IMR-90 (cell line): ENCODE measurements around the gene PLCB3. TPM values are rescaled to one million over a fixed set of nuclear protein-coding genes. Genes with fewer than 3 reads are reported as not detected.

ENCODE experiments used
- ATAC-seq: fragments of 200-7000 bp; cut with Tn5 transposase; 2 replicates; pipeline ENCODE4 v1.9.1; 2020; ENCODE audit warnings: low read depth, mild to moderate bottlenecking, moderate library complexity
- BruUV-seq: library from RNA; stranded (reverse); fragments of 400-500 nt; replicated peaks from 2 replicates; lab custom pipeline; 2021; lab: Mats Ljungman, UMichigan
- CTCF ChIA-PET: fragments of 300-600 bp; formaldehyde crosslinking; extraction: SDS; loops from one replicate; lab custom pipeline; 2021; ENCODE audit warnings: antibody characterized with exemption; lab: Yijun Ruan, JAX
- POLR2A ChIA-PET: fragments of 300-600 bp; sonication (Branson Sonifier 250); formaldehyde crosslinking; loops from one replicate; lab custom pipeline; 2022; ENCODE audit warnings: antibody characterized with exemption; ENCODE audit not compliant: unreplicated experiment; lab: Charles Lee
- DNase-seq: peaks from one replicate; pipeline ENCODE4 v3.0.0; 2013
- H2AFZ ChIP-seq: replicated peaks from 2 replicates; pipeline ENCODE3; 2013; ENCODE audit warnings: low read length, mild to moderate bottlenecking; ENCODE audit not compliant: poor library complexity
- H2AK5ac ChIP-seq: 2 replicates; pipeline ENCODE4 v1.6.1; 2013; ENCODE audit warnings: low read depth, low read length, inconsistent platforms
- H2AK9ac ChIP-seq: replicated peaks from 2 replicates; pipeline ENCODE3; 2013; ENCODE audit warnings: mild to moderate bottlenecking, low read depth, low read length, moderate library complexity; ENCODE audit not compliant: poor library complexity
- H2BK120ac ChIP-seq: 2 replicates; pipeline ENCODE4 v1.6.1; 2013; ENCODE audit warnings: low read depth, low read length, inconsistent platforms
- H2BK15ac ChIP-seq: 3 replicates; pipeline ENCODE4 v1.6.1; 2013; ENCODE audit warnings: low read depth, low read length, inconsistent platforms
- H2BK20ac ChIP-seq: 2 replicates; pipeline ENCODE4 v1.6.1; 2013; ENCODE audit warnings: low read depth, mild to moderate bottlenecking, inconsistent platforms, low read length, moderate library complexity
- H2BK5ac ChIP-seq: 2 replicates; pipeline ENCODE4 v1.6.1; 2013; ENCODE audit warnings: mild to moderate bottlenecking, low read depth, low read length, inconsistent platforms; ENCODE audit not compliant: poor library complexity, severe bottlenecking
- H3K14ac ChIP-seq: replicated peaks from 2 replicates; pipeline ENCODE4 v1.6.1; 2013; ENCODE audit warnings: low read depth, low read length, inconsistent platforms
- H3K18ac ChIP-seq: 2 replicates; pipeline ENCODE4 v1.6.1; 2013; ENCODE audit warnings: low read depth, low read length, control low read depth
- H3K23ac ChIP-seq: 2 replicates; pipeline ENCODE4 v1.6.1; 2013; ENCODE audit warnings: low read depth, low read length, inconsistent platforms
- H3K27ac ChIP-seq: 2 replicates; pipeline ENCODE4 v1.5.1; 2013; ENCODE audit warnings: mild to moderate bottlenecking, control low read depth, low read length; ENCODE audit not compliant: insufficient read depth
- H3K27me3 ChIP-seq: 2 replicates; pipeline ENCODE4 v1.6.1; 2013; ENCODE audit warnings: low read length; ENCODE audit not compliant: control insufficient read depth, insufficient read depth
- H3K36me3 ChIP-seq: 2 replicates; pipeline ENCODE4 v1.6.1; 2013; ENCODE audit warnings: low read length, mixed read lengths; ENCODE audit not compliant: control insufficient read depth, insufficient read depth
- H3K4ac ChIP-seq: 2 replicates; pipeline ENCODE4 v1.6.1; 2013; ENCODE audit warnings: low read depth, low read length, inconsistent platforms
- H3K4me1 ChIP-seq: 2 replicates; pipeline ENCODE4 v1.6.1; 2013; ENCODE audit warnings: low read length, mixed read lengths; ENCODE audit not compliant: control insufficient read depth, insufficient read depth
- H3K4me2 ChIP-seq: 2 replicates; pipeline ENCODE4 v1.6.1; 2013; ENCODE audit warnings: low read depth, mild to moderate bottlenecking, control low read depth, low read length, moderate library complexity
- H3K4me3 ChIP-seq: 2 replicates; pipeline ENCODE4 v1.5.1; 2013; ENCODE audit warnings: low read depth, mild to moderate bottlenecking, control low read depth, low read length, moderate library complexity; ENCODE audit not compliant: insufficient read depth
- H3K56ac ChIP-seq: 2 replicates; pipeline ENCODE4 v1.6.1; 2013; ENCODE audit warnings: low read length, inconsistent platforms; ENCODE audit not compliant: insufficient read depth; ENCODE audit errors: extremely low read depth
- H3K79me1 ChIP-seq, 2 experiments: 2 replicates each; pipeline ENCODE4 v1.6.1; 2013; ENCODE audit warnings: low read length in 2 of 2, inconsistent platforms in 1 of 2, low read depth in 1 of 2
- H3K9ac ChIP-seq: 2 replicates; pipeline ENCODE4 v1.6.1; 2013; ENCODE audit warnings: low read depth, low read length, control low read depth
- H3K9me1 ChIP-seq: 2 replicates; pipeline ENCODE4 v1.6.1; 2013; ENCODE audit warnings: low read length, inconsistent platforms; ENCODE audit not compliant: insufficient read depth
- H3K9me3 ChIP-seq: 2 replicates; pipeline ENCODE4 v1.6.1; 2013; ENCODE audit warnings: low read length; ENCODE audit not compliant: control insufficient read depth, insufficient read depth
- H4K20me1 ChIP-seq: 2 replicates; pipeline ENCODE4 v1.6.1; 2013; ENCODE audit warnings: low read length, inconsistent platforms; ENCODE audit not compliant: insufficient read depth
- H4K5ac ChIP-seq: 2 replicates; pipeline ENCODE4 v1.6.1; 2013; ENCODE audit warnings: mild to moderate bottlenecking, low read depth, low read length, control low read depth
- H4K8ac ChIP-seq, 2 experiments: 2 replicates each; pipeline ENCODE4 v1.6.1; 2013; ENCODE audit warnings: low read depth in 2 of 2, low read length in 2 of 2, control low read depth in 1 of 2, inconsistent platforms in 1 of 2
- H4K91ac ChIP-seq: 2 replicates; pipeline ENCODE4 v1.6.1; 2013; ENCODE audit warnings: low read depth, low read length, inconsistent platforms; ENCODE audit not compliant: insufficient read depth
- BHLHE40 ChIP-seq: fragments of 150-350 bp; IDR thresholded peaks from 2 replicates; pipeline ENCODE4 v1.6.1; 2016; ENCODE audit warnings: mild to moderate bottlenecking, low read depth, low read length
- CEBPB ChIP-seq: IDR thresholded peaks from 2 replicates; pipeline ENCODE4 v1.6.1; 2012; ENCODE audit warnings: low read depth, low read length, improper control_type of control experiment
- FOS ChIP-seq: fragments of 150-350 bp; IDR thresholded peaks from 2 replicates; pipeline ENCODE4 v1.6.1; 2016; ENCODE audit warnings: low read depth, low read length
- MAFK ChIP-seq: IDR thresholded peaks from 2 replicates; pipeline ENCODE4 v1.6.1; 2012; ENCODE audit warnings: low read depth, low read length, improper control_type of control experiment
- MAZ ChIP-seq: IDR thresholded peaks from 2 replicates; pipeline ENCODE4 v1.6.1; 2012; ENCODE audit warnings: low read depth, mild to moderate bottlenecking, low read length, improper control_type of control experiment, moderate library complexity, borderline replicate concordance
- NFE2L2 ChIP-seq: fragments of 150-350 bp; IDR thresholded peaks from 2 replicates; pipeline ENCODE4 v1.6.1; 2016; ENCODE audit warnings: low read depth, mild to moderate bottlenecking, low read length
- RAD21 ChIP-seq: IDR thresholded peaks from 2 replicates; pipeline ENCODE4 v1.6.1; 2012; ENCODE audit warnings: low read length, improper control_type of control experiment
- SMC3 ChIP-seq: fragments of 150-350 bp; IDR thresholded peaks from 2 replicates; pipeline ENCODE4 v1.6.1; 2016; ENCODE audit warnings: low read depth, mild to moderate bottlenecking, antibody characterized with exemption, low read length, moderate library complexity
- WGBS, 2 experiments: methylation state at CpG; one replicate each; pipeline versions ENCODE4 v1.1.5 to v1.1.7; 2013; ENCODE audit warnings: missing lambda C conversion rate in 2 of 2; ENCODE audit not compliant: insufficient read length in 1 of 2; ENCODE audit errors: extremely low coverage in 2 of 2; 5-methylcytosine and 5-hydroxymethylcytosine counted together
- dilution Hi-C: fragments of 300-500 bp; cut with HindIII; formaldehyde crosslinking; loops from one replicate; pipeline ENCODE4 v1.14.3; 2018; ENCODE audit warnings: low sequenced_read_pairs; ENCODE audit not compliant: unreplicated experiment
- in situ Hi-C: fragments of 300-500 bp; cut with MboI; formaldehyde crosslinking; loops from 3 replicates; pipeline ENCODE4 v1.14.3; 2019; ENCODE audit warnings: low sequenced_read_pairs, inconsistent platforms, mixed read lengths
- intact Hi-C: fragments of 100-400 bp; cut with micrococcal nuclease; formaldehyde crosslinking; loops from 2 replicates; pipeline ENCODE4 v1.10.0; 2022
- polyA plus RNA-seq, 3 experiments: library from polyadenylated mRNA; depleted of rRNA; stranded (reverse); fragments of >200 nt; gene quantifications; 2 replicates each; pipeline ENCODE4 v1.2.3, GENCODE V29; 2012; ENCODE audit warnings: low replicate concordance in 1 of 3
- total RNA-seq: library from RNA; depleted of rRNA; stranded (reverse); fragments of >200 nt; gene quantifications from 2 replicates; pipeline ENCODE4 v1.2.3, GENCODE V29; 2012
- TF ChIP-seq, protein P1 (sequence below): conservative IDR thresholded peaks from 2 replicates; pipeline ENCODE4 v1.5.1; 2012; ENCODE audit warnings: mild to moderate bottlenecking, low read depth, low read length, improper control_type of control experiment
- TF ChIP-seq, protein P2 (sequence below): fragments of 150-350 bp; IDR thresholded peaks from 2 replicates; pipeline ENCODE4 v1.6.1; 2016; ENCODE audit warnings: low read depth, mild to moderate bottlenecking, low read length, moderate library complexity, borderline replicate concordance

The PLCB3 gene
- total and polyA plus RNA-seq, 2 of the 4 experiments (the other 2 are of a cell fraction), result 23.9 to 24.9 TPM

DNA sequence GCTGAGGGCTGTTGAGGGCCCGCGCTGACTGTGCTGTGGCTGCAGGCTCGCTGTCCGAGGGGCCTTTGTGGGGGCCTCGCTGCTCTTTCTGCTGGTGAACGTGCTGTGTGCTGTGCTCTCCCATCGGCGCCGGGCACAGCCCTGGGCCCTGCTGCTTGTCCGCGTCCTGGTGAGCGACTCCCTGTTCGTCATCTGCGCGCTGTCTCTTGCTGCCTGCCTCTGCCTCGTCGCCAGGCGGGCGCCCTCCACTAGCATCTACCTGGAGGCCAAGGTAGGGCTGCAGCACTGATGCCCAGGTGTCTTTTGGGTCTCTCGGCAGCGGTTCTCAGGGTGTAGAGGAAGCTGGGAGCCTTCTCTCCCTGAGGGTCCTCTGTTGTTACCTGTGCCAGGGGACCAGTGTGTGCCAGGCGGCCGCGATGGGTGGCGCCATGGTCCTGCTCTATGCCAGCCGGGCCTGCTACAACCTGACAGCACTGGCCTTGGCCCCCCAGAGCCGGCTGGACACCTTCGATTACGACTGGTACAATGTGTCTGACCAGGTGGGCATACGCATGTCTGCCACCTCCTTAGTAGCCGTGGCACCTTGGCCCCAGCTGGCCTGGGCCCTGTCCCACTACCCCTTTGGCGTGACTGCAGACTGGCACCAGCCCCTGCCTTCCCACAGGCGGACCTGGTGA is 36.5 kb downstream of the PLCB3 start:
- intact Hi-C loops, result no loop called here
- CTCF ChIA-PET, result interaction anchor here (0.6 kb wide), 1 partner anchor 30 kb away, joined by 3 read pairs; the partner anchor contains the start of gene PRDX5
- no TSS peak for BruUV-seq

More for the DNA sequence above, 36.5 kb downstream of the PLCB3 start:
- Histone ChIP-seq H3K9ac (no peak overlapping the region), H2AK5ac (no peak overlapping the region), H3K4me1 (peaks cover 11% of the 10 kb centered on the region), H4K5ac (no peak overlapping the region), H3K36me3 (no peaks in the 10 kb centered on the region; the same call in 1 of the 2 replicates), H4K8ac (no peak overlapping the region), H2AFZ (no peak overlapping the region), H3K4me2 (no peak overlapping the region), H2BK120ac (no peak overlapping the region), H2BK15ac (no peak overlapping the region), H3K18ac (no peak overlapping the region), H3K23ac (no peak overlapping the region), H3K9me1 (peaks cover 5% of the 10 kb centered on the region; the same call in 1 of the 2 replicates), H3K4ac (no peak overlapping the region), H2AK9ac (peak overlapping the region; percentile 28), H2BK20ac (no peak overlapping the region), H4K20me1 (peaks cover 5% of the 10 kb centered on the region; the same call in 1 of the 2 replicates), H3K9me3 (no peaks in the 10 kb centered on the region), H3K79me1 (peaks cover 15 to 30% of the 10 kb centered on the region in 2 experiments), H4K91ac (no peak overlapping the region), H3K4me3 (no peak overlapping the region), H2BK5ac (no peak overlapping the region), H3K14ac (no peak overlapping the region), H3K27me3 (peaks cover 28% of the 10 kb centered on the region), H3K27ac (no peak overlapping the region), H3K56ac (no peak overlapping the region)
- no peak for ATAC-seq
- dilution Hi-C loops, result no loop called here
- no peak for DNase-seq
- in situ Hi-C loops, result no loop called here
- TF ChIP-seq, protein P1, sequence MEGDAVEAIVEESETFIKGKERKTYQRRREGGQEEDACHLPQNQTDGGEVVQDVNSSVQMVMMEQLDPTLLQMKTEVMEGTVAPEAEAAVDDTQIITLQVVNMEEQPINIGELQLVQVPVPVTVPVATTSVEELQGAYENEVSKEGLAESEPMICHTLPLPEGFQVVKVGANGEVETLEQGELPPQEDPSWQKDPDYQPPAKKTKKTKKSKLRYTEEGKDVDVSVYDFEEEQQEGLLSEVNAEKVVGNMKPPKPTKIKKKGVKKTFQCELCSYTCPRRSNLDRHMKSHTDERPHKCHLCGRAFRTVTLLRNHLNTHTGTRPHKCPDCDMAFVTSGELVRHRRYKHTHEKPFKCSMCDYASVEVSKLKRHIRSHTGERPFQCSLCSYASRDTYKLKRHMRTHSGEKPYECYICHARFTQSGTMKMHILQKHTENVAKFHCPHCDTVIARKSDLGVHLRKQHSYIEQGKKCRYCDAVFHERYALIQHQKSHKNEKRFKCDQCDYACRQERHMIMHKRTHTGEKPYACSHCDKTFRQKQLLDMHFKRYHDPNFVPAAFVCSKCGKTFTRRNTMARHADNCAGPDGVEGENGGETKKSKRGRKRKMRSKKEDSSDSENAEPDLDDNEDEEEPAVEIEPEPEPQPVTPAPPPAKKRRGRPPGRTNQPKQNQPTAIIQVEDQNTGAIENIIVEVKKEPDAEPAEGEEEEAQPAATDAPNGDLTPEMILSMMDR, result no peak
- no peak for TF ChIP-seq NFE2L2
- TF ChIP-seq SMC3, result no peak
- TF ChIP-seq FOS, result no peak
- TF ChIP-seq, protein P2, sequence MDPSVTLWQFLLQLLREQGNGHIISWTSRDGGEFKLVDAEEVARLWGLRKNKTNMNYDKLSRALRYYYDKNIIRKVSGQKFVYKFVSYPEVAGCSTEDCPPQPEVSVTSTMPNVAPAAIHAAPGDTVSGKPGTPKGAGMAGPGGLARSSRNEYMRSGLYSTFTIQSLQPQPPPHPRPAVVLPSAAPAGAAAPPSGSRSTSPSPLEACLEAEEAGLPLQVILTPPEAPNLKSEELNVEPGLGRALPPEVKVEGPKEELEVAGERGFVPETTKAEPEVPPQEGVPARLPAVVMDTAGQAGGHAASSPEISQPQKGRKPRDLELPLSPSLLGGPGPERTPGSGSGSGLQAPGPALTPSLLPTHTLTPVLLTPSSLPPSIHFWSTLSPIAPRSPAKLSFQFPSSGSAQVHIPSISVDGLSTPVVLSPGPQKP, result no peak
- no peak for TF ChIP-seq MAFK
- no peak for TF ChIP-seq RAD21
- no peak for TF ChIP-seq BHLHE40
- no peak for TF ChIP-seq CEBPB
- no peak for TF ChIP-seq MAZ
- WGBS, 2 experiments, result 91% methylated on average over 6 of the region's 33 CpGs; no CpG with 5 or more reads in 1 of the 2 experiments
- POLR2A ChIA-PET, result no interaction called here
